HG02588 (cell line): ENCODE data around the gene TSPAN3.

Experiments used
- ATAC-seq: cut with Tn5 transposase; IDR thresholded peaks from one replicate; pipeline ENCODE4 v1.9.1; 2021; ENCODE audit warnings: mild to moderate bottlenecking, moderate library complexity; ENCODE audit not compliant: unreplicated experiment

The TSPAN3 gene

GRCh38 chr15:77025083-77025901 is 45.6 kb downstream of the TSPAN3 start:
- no peak for ATAC-seq

- no peak for ATAC-seq
Observed at GRCh38 chr15:77024273-77025082, 46.4 kb downstream of the TSPAN3 start.

GRCh38 chr15:77023576-77024272 is 47.2 kb downstream of the TSPAN3 start:
- no peak for ATAC-seq

- no peak for ATAC-seq
Observed at GRCh38 chr15:77022646-77023575, 48.0 kb downstream of the TSPAN3 start.

GRCh38 chr15:77021803-77022381 is 49.0 kb downstream of the TSPAN3 start:
- no peak for ATAC-seq

GRCh38 chr15:77021088-77021481 is 49.8 kb downstream of the TSPAN3 start:
- ATAC-seq, result no peak

- ATAC-seq, result no peak
Observed at GRCh38 chr15:77020348-77021087, 50.4 kb downstream of the TSPAN3 start.

GRCh38 chr15:77019521-77020331 is 51.2 kb downstream of the TSPAN3 start:
- ATAC-seq, result no peak

GRCh38 chr15:77018796-77019505 is 52.0 kb downstream of the TSPAN3 start:
- ATAC-seq, result no peak

GRCh38 chr15:77017761-77018720 is 52.9 kb downstream of the TSPAN3 start:
- ATAC-seq, result no peak

- ATAC-seq, result no peak
Observed at GRCh38 chr15:77017091-77017660, 53.7 kb downstream of the TSPAN3 start.

GRCh38 chr15:77016321-77016695 is 54.6 kb downstream of the TSPAN3 start:
- ATAC-seq, result no peak

- no peak for ATAC-seq
Observed at GRCh38 chr15:77015646-77016320, 55.1 kb downstream of the TSPAN3 start.

GRCh38 chr15:77014132-77015081 is 56.5 kb downstream of the TSPAN3 start:
- peak; percentile 34 for ATAC-seq

- peak; percentile 40 for ATAC-seq
Observed at GRCh38 chr15:77013776-77014131, 57.2 kb downstream of the TSPAN3 start.
